Activated CD4-positive, alpha-beta T cell treated with anti-CD3 and anti-CD28 coated beads, Interleukin-2, amount 50 U/mL, for 48 hours (primary cell): ENCODE results near the gene AHCYL2.
"Not testable (repeated sequence)": the region's sequence is repeated elsewhere in the genome, so short reads cannot be mapped to it uniquely, and the experiment has no call there.

Experiments used
- DNase-seq, 2 experiments: peaks; one replicate each; pipeline ENCODE4 v3.0.0-alpha.2; 2020

Gene AHCYL2

DNA sequence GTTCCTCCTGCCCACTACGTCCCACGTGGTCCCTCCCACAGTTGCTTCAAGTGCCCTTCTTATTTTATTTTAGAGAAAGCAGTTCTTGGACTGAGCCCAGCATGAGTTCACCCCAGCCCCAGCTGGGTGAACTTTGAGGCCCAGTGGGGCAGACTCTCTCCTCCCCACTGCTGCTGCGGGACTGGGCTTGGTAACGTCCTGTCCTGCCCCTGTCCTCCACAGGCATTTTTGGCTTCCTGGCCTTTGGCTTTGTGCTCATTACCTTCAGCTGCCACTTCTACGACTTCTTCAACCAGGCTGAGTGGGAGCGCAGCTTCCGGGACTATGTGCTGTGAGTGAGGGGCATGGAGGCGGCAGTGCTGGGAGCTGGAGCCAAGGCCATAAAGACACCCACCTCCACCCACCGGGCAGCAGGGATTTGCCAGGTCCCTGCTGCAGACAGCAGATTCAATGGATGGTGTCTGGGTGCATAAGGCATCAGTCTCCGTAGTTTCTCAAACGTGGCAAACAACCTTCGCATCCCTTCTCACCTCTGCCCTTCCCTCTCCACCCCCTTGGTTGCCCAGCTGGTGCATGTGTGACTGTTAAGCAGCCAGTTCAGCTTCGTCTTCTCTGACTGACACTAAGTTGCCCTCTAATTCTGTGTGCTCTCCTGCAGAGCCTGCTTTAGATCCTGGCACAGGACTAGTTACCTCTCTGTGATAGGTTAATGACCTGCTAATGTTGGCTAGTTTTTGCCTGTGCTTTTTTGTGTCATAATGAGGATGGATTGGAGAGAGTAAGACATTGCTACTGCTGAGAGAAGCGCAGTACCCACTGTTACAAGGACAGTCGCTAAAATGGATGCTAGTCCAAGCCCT lies 15.5 kb upstream of the AHCYL2 start:
- no peak for DNase-seq

DNA sequence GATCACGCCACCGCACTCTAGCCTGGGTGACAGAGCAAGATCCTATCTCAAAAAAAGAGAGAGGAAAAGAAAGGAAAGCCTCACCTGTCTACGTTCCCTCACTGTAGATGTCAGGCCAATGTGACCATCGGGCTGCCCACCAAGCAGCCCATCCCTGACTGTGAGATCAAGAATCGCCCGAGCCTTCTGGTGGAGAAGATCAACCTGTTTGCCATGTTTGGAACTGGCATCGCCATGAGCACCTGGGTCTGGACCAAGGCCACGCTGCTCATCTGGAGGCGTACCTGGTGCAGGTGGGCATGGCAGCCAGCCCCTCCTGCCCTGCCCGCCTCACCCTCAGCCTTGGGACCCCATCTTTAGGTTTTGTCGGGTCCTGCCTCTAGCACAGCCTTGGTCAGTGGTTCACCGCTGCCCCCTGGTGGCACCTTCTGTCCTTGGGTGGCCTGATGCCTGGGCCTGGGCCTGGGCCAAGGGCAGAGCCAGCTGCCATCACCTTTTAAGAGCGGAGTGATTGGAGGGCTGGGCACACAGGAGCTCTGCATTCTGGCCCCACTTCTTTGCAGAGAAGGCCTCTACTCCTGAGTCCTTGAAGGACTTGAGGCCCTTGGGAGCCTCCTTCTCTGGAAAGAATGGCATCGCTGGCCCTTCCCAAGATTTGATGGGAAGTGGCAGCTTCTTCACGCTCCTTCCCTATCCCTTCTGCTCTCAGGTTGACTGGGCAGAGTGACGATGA lies 14.4 kb upstream of the AHCYL2 start:
- peak; percentile 82 to 86 for DNase-seq

DNA sequence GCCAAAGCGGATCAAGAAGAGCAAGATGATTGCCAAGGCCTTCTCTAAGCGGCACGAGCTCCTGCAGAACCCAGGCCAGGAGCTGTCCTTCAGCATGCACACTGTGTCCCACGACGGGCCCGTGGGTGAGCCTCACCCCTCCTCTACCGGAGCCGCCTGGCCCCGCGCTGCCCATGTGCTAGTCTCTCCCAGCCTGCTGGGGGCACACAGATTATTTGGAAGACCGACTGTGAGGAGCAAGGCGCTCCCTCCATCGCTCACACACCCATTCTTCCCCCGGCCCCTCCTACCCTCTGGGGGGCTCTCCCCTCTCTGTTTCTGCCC lies 13.9 kb upstream of the AHCYL2 start:
- no peak for DNase-seq

DNA sequence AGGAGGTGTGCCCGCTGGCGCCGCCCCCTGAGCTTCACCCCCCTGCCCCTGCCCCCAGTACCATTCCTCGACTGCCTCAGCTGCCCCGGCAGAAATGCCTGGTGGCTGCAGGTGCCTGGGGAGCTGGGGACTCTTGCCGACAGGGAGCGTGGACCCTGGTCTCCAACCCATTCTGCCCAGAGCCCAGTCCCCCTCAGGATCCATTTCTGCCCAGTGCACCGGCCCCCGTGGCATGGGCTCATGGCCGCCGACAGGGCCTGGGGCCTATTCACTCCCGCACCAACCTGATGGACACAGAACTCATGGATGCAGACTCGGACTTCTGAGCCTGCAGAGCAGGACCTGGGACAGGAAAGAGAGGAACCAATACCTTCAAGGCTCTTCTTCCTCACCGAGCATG lies 12.7 kb upstream of the AHCYL2 start:
- DNase-seq = no peak

DNA sequence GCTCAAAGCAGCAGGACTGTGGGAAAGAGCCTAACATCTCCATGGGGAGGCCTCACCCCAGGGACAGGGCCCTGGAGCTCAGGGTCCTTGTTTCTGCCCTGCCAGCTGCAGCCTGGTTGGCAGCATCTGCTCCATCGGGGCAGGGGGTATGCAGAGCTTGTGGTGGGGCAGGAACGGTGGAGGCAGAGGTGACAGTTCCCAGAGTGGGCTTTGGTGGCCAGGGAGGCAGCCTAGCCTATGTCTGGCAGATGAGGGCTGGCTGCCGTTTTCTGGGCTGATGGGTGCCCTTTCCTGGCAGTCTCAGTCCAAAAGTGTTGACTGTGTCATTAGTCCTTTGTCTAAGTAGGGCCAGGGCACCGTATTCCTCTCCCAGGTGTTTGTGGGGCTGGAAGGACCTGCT lies 12.2 kb upstream of the AHCYL2 start:
- DNase-seq = no peak

DNA sequence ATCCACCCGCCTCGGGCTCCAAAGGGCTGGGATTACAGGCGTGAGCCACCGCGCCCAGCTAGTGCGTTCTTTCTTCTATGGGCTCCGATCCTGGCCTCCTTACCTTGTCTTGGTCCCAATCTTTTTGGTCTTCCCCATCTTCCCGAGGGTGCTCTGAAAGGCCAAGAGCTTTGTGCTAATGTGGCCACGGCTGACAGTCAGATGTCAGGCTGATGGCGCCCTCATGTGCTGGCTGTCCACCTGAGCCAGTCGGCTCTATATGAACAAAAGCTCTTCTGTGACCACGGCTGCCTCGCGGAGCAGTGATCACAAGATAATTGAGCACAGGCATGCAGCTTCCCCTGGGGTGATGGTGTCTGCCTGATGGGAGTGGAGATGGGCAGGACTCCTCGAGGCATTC lies 11.0 kb upstream of the AHCYL2 start:
- DNase-seq = no peak

DNA sequence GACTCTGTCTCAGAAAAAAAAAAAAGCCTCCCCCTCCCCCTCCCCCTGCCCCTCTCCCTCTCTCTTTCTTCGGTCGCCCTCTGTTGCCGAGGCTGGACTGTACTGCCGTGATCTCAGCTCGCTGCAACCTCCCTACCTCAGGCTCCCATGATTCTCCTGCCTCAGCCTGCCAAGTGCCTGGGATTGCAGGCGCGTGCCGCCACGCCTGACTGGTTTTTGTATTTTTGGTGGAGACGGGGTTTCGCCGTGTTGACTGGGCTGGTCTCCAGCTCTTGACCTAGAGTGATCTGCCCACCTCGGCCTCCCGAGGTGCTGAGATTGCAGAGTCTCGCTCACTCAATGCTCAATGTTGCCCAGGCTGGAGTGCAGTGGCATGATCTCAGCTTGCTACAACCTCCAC lies 9.1 kb upstream of the AHCYL2 start:
- not testable (repeated sequence) for DNase-seq

DNA sequence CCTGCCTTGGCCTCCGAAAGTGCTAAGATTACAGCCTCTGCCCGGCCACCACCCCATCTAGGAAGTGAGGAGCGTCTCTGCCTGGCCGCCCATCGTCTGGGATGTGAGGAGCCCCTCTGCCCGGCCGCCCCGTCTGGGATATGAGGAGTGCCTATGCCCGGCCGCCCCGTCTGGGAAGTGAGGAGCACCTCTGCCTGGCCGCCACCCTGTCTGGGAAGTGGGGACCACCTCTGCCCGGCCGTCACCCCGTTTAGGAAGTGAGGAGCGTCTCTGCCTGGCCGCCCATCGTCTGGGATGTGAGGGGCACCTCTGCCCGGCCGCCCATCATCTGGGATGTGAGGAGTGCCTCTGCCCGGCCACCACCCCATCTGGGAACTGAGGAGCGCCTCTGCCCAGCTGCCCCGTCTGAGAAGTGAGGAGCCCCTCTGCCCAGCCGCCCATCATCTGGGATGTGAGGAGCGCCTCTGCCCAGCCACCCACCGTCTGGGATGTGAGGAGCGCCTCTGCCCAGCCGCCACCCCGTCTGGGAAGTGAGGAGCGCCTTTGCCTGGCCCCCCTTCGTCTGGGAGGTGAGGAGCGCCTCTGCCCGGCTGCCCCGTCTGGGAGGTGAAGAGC lies 8.6 kb upstream of the AHCYL2 start:
- DNase-seq = not testable (repeated sequence)

DNA sequence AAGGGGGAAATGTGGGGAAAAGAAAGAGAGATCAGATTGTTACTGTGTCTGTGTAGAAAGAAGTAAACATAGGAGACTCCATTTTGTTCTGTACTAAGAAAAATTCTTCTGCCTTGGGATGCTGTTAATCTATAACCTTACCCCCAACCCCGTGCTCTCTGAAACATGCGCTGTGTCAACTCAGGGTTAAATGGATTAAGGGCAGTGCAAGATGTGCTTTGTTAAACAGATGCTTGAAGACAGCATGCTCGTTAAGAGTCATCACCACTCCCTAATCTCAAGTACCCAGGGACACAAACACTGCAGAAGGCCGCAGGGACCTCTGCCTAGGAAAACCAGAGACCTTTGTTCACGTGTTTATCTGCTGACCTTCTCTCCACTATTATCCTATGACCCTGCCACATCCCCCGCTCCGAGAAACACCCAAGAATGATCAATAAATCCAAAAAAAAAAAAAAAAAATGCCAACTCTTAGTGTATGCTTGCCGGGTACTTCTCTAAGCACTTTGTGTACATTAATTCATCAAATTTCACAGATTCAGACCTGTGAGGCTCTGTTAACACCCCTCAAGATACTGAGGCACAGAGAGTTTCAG lies 7.9 kb upstream of the AHCYL2 start:
- DNase-seq = not testable (repeated sequence)

DNA sequence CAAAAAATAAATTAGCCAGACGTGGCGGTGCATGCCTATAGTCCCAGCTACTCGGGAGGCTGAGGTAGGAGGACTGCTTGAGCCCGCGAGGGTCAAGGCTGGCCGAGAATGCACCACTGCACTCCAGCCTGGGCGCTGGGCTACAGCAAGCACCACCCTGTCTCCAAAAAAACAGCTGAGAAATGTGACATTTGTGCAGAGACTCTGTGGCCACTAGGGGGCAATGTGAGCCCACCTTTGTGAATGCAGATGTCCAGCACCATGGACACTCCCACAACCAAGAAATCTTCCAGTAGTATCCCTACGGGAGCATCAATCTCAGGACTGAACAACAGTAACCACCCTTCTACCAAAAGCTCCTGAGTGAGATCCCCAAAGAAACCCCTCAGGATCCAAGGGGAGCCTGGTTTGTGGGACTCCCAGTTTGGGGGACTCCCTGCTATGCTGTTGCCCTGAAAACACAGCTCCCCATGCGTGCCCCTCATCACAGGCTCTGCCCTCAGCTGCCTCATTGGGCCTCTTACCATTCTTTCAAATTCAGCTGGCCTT lies 6.2 kb upstream of the AHCYL2 start:
- peak; percentile 81 to 86 for DNase-seq

DNA sequence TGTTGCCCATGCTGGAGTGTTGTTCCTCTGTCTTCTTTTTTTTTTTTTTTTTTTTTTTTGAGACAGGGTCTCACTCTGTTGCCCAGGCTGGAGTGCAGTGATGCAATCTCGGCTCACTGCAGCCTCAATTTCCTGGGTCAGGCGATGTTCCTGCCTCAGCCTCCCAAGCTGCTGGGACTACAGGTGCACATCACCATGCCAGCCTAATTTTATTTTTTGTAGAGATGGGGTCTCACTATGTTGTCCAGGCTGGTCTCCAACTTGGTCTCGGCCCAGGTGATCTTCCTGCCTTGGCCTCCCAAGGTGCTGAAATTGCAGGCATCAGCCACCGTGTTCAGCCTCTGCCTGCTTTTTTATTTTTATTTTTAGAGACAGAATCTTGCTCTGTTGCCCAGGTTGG lies 5.7 kb upstream of the AHCYL2 start:
- DNase-seq = not testable (repeated sequence)

DNA sequence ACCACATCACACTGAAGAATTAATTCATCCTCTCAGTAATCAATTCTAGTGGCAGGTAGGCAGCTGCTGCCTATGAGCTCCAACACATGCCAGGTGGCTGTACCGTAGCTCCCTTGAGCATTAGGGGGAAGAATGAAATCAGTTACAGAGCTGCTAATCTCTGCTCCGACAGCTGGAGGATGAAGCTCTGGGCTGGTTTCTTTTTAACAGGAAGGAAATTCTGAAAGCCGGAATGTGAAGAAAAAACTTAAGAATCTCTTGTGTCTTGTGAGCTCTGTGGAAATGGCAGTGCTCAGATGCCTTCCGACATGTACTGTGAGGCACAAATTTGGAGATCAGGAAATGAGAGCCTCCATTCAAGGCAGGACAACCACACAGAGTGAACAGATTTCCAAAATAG lies 2.8 kb upstream of the AHCYL2 start:
- DNase-seq = no peak

DNA sequence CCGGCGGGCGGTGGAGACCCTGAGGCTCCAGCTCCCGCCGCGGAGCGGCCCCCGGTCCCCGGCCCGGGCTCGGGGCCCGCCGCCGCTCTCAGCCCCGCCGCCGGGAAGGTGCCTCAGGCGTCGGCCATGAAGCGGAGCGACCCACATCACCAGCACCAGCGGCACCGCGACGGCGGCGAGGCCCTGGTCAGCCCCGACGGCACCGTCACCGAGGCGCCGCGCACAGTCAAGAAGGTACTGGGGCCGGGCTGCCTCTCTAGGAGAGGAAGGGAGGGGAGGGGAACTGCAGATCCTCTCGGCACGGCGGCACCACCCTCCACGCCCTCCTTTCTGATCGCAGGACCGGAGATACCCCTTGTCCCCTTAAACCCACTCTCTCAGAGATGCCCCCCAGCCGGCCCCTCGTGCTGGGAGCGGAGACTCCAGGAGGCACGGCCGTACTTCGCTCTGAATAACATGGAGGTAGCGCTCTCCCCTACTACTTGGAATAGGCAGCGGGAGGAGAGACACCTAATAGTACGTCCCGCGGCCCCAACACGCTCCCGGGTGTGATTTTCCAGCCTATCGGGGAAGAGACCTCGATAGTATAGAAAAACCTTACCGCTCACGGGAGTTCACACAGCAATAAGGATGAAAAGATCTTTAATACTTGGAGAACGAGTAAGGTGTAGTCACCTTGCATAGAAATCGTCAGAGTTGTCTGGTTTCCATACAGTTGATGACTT lies 538 bp downstream of the AHCYL2 start:
- peak; percentile 59 to 67 for DNase-seq

DNA sequence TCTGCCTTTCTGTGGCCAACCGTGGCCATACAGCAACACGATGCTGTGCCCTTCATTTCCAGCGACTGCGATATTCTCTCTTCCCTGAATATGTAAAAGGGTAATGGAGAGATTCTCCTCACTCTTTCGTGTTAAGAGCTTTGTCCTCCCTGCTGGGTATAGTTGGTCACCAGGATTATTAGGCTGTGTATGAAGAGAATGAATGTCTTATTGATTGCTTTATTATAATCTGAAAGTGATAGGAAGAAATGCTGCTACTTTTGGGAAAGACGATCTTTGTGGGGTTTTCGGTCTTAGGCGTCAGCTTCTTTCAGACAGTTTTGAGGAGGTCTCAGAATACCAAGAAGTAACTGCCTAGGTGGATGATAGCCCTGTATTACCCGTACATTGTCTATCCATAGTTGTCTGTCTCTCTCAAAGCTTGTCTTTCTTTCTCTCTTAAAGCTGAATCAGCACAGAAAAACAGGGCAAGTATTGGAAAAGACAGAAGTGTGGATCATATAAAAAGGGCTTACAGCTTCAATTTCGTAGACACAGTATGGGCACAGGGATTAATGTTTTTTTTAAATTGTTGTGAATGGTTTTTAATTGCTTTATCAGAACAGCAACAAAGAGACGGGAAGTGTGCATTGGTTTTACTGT lies 1.2 kb downstream of the AHCYL2 start:
- no peak for DNase-seq

DNA sequence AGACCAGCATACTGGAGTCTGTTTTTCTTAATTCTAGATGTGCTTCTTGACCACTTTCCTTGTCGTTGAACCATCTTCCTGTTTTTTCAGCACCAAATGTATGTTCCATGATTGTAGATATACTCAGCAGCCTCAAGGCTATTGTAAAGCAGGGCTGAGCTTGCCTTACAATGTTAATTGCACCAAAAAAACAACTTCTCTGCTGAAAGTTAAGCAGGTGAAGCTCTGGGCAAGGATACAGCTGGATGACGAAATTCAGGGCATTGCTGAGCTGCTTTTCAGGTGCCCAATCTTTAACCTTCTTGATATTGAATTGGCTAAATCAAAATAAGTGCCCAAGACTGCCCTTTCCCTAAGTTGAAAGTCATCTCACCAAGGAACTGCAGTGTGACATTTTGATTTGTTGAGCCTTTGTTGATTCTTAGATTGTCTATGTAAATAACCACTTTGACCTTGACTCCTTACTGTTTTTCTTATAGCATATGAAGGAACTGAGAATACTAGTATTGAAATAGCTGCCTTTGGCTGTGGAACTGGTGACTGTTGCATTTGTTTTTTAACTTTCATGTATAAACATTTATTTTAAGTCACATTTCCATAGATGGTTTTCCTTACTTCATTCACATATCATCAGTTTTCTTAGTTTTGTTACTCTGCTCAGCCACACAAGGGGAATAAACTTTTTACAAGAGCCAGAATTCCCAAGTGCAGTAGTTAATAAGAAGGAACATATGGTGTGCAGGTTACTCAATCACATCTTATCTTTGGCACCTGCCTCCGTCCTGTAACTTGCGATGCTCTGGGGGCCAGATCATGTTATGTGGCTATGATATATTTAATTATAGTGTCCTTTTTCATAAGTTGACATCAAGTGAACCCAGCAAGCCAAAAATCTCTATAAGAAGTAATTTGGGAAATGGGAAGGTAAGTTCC lies 3.1 kb downstream of the AHCYL2 start:
- DNase-seq = no peak

DNA sequence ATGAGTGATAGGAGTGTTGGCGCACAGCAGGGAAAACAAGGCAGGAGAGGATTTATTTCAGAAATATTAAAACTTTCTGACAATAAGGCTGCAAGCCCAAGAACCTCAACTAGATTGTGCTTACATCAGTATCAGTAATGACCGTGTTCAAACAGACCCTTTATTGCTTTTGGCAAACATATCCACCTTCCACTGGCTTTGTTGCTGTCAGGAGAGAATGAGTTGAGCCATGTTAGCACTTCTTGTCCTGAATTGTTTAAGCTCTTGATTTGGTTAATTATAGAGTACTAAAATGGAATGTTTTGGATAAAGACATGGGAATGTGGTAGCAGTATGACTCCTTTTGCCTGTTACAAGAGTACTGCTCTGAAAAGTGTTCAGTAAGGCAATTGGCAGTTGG lies 3.8 kb downstream of the AHCYL2 start:
- DNase-seq = no peak

DNA sequence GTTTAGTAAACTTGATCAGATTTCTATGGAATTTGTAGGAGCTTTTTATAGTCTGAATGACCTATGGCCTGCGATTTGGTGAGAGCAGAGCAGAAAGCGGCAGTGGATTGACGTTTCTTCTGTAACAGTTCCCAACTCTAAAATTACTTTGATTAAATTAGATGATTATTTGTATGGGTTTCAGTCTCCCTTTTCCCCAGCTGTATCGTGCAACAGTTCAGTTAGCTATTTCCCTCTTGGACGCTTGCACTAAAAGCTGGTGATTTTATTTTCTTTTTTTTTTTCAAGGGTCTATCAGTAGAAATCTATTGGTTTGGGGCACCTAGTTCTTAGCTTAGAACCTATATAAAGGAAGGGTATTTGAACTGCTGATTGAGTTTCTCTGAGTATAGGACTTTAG lies 6.8 kb downstream of the AHCYL2 start:
- no peak for DNase-seq

DNA sequence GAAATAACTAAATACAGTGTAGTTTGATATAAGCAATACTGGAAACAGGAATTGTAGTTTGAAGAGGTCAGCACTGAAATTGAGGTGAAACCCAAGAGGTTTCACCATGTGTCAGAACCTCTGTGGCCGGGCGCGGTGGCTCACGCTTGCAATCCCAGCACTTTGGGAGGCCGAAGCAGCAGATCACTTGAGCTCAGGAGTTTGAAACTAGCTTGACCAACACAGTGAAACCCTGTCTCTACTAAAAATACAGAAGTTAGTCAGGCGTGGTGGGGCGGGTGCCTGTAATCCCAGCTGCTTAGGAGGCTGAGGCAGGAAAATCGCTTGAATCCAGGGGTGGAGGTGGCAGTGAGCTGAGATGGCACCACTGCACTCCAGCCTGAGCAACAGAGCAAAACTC lies 13.7 kb downstream of the AHCYL2 start:
- no peak for DNase-seq

DNA sequence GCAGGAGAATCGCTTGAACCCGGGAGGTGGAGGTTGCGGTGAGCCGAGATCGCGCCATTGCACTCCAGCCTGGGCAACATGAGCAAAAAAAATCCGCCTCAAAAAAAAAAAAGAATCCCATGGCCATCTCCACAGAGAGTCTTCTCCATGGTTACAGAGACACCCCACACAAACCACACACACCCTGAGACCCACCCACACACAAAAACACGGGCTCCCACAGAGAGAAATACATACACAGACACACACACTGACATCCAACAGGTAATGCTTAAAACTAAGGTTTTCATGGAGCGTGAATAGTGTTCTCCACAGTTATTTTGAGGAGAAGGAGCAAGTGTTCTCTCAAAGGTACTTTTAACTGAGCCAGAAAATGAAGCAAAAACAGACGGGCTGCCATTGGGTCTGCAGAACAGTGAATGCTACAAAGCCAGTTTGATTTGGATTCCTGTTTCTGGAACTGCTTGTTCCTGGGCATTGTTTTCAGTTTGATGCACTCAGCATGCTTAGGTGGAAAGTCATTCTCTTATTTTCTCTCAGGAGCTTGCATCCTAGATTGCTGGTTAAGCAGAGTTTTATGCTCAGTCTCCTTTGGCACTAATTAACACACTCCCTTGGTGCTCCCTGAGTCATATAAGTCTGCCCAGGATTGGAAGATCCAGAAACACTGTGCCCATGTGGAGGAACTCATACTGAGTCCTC lies 15.4 kb downstream of the AHCYL2 start:
- no peak for DNase-seq

DNA sequence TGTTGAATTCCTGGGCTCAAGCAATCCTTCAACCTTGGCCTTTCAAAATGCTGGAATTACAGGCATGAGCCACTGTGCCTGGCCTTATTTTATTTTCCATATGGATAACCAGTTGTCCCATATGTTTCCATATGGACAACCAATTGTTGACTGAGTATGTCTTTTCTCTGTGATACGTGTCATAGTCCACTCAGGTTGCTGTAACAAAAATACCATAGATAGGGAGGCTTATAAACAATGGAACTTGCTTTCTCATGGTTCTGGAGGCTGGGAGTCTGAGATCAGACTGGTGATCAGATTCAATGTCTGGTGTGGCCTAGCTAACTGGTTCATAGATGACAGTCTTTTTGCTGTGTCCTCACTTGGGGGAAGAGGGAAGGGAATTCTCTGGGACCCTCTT lies 19.4 kb downstream of the AHCYL2 start:
- DNase-seq = no peak
